CD4-positive, alpha-beta T cell treated with Interleukin-4 for 1 hour (primary cell): ENCODE results near the gene AOPEP.
A peak's percentile ranks its signal among the peaks of the same experiment; 100 is the strongest.
"Not testable (repeated sequence)": the region's sequence is repeated elsewhere in the genome, so short reads cannot be mapped to it uniquely, and the experiment has no call there.

Experiments used
- DNase-seq, 2 donors: peaks; one replicate each; pipeline ENCODE4 v3.0.0-alpha.2; 2020 to 2022

Gene AOPEP

DNA sequence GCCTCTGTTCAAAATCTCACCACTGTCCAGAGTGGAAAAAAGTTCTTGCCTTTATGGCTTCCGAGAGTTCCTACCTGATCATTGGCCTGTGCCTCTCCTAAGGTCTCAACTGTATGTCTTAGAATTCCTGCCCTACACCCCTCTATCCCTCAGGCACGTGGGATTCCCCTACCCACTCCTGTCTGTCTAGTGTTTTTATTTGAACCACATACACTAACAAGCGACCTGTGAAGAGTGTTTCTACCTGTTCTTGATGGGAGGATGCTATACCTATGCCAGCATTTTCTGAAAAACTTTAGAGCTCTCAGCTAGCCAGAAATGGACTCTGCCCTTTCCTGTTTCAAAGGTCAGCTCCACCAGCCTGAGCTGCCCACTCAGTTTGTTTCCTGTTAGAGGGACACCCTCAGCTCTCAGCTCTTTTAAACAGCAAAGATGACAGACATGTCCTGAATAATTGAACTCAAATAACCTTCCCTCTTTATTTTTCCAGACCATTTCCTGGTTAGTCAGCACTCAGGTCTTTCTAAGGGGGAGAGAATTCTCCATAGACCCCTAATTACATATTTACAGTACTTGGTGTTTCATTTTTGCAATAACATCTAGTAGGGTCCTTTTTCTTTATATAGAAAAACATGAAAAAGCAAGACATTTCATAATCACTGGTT is 214.8 kb downstream of the AOPEP start:
- DNase-seq = no peak

DNA sequence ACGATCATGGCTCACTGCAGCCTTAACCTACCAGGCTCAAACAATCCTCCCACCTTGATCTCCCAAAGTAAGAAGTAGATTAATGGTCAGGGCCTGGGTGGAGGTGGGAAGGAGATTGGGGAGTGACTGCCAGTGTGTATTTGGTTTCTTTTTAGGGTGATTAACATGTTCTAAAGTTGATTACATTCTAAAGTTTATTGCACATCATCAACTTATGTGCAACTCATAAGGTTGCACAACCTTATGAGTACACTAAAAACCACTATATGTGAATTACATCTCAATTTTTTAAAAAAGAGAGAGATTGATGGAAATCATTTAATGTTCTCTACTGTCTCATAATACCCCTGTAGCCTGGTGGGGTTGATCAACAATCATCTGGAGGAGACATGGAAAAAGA is 218.1 kb downstream of the AOPEP start:
- DNase-seq = no peak

DNA sequence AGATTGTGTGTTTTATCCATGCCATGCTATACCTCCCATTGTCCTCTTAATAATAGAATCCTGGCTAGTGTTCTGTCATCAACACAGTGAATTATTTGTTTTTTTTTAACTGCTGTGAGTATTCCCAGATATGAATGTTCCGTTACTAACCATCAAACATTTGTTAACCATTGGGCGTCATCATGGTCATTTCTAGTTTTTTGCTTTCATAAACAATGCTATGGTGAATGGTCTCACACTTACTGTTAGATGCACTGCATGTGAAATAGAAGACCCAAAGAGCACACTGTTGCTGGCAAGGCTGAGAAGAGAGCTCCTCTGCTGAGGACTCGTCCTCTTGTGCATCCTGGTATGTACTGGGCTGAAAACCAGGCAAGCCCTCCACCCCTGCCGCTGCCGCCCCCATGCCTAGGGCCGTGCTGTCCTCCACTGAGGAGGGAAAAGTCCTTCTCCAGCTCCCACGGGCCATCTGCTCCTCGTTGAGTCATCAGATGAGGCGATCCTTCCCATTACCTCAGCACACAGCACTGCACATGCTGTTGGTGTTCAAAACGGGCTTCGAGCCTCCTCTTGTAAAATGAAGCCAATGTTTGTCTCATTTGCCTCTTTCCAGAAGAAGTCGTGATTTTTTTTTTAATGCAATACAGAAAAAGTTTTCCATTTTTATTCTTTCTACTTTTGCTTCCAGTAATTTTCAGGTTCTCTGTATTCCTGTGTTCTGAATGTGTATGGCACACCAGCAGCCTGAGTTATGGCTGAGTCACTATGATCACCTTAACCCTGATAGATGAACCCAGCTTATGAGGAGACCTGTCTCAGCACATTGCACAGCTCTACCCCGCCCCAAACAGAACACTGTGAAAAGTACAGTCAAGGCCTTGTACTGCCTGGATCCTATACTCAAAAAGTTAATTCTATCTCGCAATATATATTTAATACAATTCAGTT is 219.0 kb downstream of the AOPEP start:
- DNase-seq = no peak

DNA sequence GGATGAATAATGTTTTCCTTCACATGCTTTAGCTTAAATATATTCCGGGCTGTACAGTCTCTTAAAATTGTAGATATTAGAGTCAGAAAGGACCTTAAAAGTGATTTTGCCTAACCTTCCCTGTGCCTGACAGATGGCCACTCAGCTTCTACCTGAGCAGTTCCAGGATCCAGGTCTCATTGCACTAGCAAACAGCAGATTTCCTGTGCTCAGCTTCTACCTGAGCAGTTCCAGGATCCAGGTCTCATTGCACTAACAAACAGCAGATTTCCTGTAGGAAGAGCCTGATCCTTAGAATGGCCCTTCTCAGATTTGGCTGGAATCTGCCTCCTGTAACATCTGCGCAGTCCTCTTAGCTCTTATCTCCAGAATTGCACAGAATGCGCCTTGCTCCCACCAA is 219.8 kb downstream of the AOPEP start:
- no peak for DNase-seq

GRCh38 chr9:94948567-94949235 is 222.2 kb downstream of the AOPEP start:
- no peak for DNase-seq

- no peak for DNase-seq
These were observed 222.9 kb downstream of the AOPEP start for GRCh38 chr9:94949370-94949769.

DNA sequence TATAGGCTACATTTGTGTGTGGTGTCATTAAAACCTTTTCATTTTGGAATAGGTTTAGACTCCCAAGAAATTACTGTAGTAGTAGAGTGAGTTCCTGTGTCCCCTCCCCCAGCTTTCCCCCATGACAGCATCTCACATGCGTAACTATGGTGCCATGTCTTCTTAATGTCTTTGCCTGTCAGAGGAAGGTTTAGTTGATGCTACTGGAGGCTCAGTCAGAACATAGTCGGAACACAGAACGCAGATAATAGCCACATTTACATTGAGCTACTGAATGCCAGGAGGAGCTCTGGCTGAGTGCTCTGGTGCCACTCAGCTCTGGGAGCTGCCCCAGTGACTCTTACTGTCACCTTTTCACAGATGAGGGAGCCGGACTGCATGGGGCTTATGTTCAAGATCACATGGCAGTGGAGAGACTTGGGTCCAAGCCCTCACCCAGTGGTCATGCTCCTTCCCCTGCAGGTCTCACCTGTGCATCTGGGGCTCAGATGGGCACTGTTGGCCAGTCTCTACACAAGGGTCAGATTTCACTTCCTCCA is 223.6 kb downstream of the AOPEP start:
- no peak for DNase-seq

GRCh38 chr9:94950579-94951323 is 224.3 kb downstream of the AOPEP start:
- DNase-seq = no peak

DNA sequence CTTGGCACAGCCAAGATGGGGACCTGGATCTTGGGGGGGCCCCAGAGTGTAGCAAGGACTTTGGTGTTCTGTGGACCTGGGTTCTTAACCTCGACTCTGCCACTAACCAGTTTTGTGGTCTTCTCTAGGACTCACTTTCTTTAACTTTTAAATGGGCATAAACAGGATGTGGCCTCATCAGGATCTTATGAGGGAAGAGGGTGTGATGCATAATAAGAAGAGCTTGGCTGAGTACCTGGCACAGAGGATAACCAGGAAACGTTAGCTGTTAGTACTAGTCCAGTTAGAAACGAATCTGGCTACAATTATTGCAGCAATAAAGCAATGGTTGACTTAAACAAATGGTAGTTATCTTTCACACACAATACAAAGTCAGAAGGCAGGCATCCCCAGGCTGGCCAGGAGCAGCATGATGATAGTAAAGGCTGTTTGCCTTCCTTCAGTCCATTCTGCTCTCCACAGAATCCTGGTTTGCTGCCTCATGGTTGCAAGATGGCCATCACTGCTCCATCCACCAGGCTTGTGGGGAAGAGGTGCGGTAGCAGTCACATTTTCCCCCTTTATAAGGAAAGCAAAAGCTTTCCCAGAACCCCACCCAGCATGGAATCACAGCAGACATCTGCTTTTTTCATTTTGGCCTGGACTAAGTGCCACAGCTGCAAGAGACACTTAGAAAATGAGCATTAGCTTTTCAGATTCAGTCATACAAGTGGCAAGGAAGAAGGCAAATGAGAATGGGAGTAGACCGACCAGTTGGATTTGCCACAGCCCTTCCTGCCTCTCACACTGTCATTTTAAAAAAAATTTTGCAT is 225.0 kb downstream of the AOPEP start:
- DNase-seq = peak in 1 of 2 donors; percentile 5

DNA sequence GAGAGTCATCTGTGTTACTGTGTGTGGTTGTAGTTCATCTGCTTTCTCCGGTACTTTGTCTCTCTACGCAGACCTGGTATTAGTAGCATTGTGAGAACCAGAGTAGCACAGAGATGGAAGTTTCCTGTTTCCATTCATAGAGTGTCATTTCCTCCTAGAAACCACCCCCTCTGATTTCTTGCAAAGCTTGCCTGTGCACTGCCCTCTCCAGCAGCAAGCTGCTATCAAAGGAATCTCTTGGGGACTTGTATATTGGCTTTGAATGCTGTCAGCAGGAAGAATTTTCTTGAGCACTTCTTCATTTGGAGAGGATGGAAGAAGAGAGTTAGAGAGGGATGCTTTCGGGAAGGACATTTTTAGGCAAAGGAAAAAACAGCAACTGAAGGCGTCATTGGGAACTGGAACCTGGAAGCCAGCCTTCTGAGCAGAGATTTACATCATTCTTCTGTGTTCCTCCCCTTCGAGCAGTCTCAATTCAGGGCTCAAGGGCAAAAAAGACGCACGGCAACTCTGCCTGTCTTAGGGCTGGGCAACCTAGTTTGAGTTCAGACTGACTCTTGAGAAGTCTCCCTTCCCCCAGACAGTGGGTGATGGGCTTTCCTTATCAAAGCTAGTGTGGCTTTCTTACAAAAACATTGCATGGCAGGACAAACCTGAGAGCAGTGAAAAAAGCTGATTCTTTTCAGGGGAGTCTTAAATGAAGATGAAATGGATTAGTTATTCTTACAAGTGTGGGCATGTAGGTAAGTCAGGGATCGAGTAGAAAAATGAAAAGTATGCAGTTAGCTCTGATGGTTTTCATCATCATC is 226.3 kb downstream of the AOPEP start:
- peak in 1 of 2 donors; percentile 25 for DNase-seq

DNA sequence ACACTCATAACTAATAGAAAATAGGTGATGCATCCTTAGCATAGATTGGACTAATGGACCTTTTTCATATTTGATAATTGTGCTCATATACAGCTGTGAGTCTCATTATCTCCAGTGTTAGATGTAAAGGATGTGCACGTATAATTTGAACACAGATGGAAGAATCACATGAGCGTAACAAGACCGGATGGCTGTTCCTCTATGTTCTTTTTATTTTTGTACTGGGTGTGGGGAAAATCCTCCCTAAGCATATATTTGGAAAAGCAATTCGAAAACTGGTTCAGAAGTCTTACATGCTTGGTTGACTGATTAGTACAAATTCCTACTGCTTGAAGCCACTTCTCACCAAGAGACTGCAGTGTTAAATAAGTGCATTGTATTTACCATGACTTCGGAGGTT is 230.2 kb downstream of the AOPEP start:
- DNase-seq = no peak

- no peak for DNase-seq
These were observed 234.5 kb downstream of the AOPEP start for GRCh38 chr9:94960964-94961363.

DNA sequence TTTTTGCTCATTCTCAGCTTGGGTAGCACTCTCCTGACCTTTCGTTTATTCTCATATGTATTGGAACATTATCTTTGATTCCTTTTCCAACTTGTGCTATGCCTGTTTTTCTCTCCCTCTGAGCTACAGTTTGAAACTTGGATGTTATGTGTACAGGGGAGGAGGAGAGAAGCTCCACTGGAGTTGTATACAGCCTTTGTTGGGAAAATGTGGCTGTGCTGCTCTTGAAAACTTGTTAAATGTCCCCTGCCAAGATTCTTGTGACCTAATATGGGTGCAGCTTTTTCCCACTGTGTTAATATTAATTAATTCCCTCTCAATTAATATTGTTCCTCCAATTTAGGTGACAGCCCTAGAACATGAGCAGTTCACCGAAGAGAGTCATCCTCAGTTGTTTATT is 235.4 kb downstream of the AOPEP start:
- no peak for DNase-seq

GRCh38 chr9:94965631-94966030 is 239.1 kb downstream of the AOPEP start:
- not testable (repeated sequence) for DNase-seq

DNA sequence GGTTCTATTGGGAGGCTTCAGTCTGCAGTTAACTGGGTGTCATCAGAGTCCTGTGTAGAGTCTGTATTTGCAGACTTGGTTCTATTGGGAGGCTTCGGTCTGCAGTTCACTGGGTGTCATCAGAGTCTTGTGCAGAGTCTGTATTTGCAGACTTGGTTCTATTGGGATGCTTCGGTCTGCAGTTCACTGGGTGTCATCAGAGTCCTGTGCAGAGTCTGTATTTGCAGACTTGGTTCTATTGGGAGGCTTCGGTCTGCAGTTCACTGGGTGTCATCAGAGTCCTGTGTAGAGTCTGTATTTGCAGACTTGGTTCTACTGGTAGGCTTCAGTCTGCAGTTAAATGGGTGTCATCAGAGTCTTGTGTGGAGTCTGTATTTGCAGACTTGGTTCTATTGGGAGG is 239.5 kb downstream of the AOPEP start:
- not testable (repeated sequence) for DNase-seq

DNA sequence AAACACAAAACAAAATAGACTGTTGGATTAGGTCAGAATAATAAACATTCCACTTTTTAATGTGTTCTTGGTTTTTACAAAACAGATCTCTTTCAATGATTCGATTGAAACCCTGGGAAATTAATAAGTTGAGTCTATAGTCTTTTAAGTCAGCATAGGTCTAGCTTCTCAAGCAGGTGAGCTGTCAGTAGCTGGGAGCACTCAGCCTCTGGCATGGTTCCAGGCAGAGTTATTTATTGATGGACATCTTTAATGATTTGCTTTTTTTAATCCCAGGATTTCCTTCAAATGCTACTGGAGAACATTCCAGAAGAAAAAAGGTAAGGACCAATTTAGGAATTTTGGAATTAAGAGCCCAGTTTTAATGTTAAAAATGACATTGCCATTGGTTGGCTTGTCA is 241.0 kb downstream of the AOPEP start:
- DNase-seq = no peak

- DNase-seq = no peak
These were observed 245.1 kb downstream of the AOPEP start for GRCh38 chr9:94971378-94972131.

DNA sequence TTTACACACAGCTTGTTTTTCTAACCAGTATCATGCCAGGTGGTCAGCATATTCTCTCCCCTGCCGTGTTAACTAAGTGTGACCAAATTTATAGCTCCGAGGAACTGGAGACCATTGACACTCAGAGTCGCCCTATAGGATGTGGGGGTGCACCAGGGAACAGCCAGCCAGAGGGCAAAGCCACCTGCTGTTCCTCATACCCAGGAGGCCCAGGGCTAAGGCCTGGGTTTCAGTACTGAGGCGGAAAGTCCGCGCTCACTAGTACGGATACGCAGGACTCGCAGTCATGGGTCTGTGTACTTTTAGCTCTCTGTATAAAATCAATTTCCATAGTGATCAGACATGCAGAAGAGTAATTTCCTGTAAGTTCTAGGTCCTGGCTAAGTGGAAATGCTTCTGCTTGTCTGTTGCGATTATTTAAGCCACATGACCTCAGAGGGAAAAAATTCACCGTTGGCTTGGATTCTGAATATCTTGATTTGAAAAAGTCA is 247.0 kb downstream of the AOPEP start:
- DNase-seq = no peak

- DNase-seq = no peak
These were observed 247.8 kb downstream of the AOPEP start for GRCh38 chr9:94974154-94974879.
